Activated CD4-positive, alpha-beta T cell treated with anti-CD3 and anti-CD28 coated beads, Interleukin-2, amount 50 U/mL, for 4 hours (primary cell): ENCODE measurements around the gene CELSR2.

Experiments used
- DNase-seq, 2 experiments: peaks; one replicate each; pipeline ENCODE4 v3.0.0-alpha.2; 2020

The CELSR2 gene

DNA sequence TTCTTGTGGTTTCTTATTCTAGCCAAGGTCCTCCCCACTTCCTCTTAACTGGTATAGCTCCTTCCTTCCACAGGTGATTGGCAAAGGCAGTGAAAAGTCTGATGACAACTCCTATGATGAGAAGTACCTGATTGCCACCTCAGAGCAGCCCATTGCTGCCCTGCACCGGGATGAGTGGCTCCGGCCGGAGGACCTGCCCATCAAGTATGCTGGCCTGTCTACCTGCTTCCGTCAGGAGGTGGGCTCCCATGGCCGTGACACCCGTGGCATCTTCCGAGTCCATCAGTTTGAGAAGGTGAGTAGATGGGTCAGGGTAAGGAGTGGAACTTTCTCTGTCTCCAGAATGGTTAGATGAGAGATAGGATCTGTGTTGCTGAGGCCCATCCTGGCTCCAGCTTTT is 14.2 kb upstream of the CELSR2 start:
- no peak for DNase-seq

DNA sequence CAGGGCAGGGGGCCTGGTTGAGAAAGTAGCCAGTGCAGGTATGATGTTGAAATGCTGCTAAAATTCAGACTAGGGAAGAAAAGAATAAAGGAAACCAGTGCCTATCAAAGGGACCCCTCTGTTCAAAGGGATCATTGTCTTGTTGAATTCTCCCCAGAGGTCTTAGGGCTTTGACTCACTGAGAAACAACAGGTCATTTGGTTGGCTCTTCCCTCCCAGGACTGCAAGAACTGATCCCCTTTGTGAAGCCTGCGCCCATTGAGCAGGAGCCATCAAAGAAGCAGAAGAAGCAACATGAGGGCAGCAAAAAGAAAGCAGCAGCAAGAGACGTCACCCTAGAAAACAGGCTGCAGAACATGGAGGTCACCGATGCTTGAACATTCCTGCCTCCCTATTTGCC is 11.8 kb upstream of the CELSR2 start:
- no peak for DNase-seq

DNA sequence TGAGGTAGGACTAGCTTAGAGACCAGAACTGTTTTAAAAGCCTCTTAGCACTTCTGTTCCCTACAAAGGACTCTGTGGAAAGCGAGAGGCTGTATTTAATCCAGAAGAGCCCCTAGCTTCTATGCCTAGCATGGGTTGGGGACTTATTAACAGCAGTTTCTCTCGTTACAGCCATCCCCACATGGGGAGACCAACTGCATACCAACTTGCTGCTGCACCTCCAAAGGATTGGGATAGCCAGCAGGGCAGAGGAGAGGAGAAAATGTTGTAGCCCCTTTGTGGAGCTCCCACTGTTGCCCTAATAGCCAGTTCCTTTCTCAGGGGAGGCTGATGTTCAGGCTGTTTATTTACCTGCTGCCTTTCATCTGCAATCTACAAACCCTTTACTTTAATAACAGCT is 11.0 kb upstream of the CELSR2 start:
- no peak for DNase-seq

DNA sequence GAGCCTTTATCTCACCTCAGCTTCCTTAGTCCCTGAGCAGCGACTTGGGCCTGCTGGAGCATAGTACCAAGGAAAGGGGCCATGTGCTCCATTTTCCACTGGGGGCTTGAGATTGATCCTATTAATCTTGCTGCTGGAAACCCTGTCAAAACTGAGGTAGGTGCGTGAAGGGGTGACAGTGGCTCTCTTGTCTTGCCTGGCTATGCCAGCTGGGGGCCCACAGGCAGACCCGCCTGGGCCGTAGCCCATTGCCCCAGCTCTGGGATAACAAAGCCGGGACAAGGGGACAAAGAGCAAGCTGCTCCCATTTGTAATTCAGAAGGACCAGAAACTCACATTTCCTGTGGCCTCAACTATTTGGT is 10.3 kb upstream of the CELSR2 start:
- DNase-seq: no peak

DNA sequence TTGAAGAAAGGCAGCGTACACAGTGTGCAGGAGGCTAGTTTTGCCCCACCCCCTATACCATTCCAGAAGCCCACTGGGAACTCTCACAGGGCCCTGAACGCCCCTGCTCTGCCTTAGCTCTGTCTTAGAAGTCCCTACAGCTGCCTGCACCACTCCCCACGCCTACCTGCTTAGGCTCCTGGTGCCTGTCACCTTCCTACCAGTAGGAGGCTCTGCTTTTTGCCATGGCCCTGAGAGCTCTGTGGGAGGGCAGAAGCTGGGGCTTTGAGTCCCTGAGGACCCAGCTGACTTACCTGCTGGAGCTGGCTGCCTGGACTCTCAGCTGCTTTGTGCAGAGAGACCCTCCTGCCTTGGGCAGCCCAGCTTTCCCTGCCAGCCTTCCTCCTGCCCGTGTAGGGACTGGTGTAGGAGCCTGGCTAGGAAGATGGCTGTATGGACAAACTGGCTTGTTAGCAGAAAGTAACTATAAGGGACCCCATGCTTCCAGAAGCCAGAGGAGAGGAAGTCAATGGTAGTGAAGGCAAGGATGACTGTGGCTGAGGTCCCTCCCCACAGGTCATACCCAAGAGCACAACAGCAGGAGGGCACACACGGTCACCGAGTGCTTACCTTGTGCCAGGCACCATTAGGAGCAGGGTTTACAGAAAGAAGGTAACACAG is 9.8 kb upstream of the CELSR2 start:
- no peak for DNase-seq

DNA sequence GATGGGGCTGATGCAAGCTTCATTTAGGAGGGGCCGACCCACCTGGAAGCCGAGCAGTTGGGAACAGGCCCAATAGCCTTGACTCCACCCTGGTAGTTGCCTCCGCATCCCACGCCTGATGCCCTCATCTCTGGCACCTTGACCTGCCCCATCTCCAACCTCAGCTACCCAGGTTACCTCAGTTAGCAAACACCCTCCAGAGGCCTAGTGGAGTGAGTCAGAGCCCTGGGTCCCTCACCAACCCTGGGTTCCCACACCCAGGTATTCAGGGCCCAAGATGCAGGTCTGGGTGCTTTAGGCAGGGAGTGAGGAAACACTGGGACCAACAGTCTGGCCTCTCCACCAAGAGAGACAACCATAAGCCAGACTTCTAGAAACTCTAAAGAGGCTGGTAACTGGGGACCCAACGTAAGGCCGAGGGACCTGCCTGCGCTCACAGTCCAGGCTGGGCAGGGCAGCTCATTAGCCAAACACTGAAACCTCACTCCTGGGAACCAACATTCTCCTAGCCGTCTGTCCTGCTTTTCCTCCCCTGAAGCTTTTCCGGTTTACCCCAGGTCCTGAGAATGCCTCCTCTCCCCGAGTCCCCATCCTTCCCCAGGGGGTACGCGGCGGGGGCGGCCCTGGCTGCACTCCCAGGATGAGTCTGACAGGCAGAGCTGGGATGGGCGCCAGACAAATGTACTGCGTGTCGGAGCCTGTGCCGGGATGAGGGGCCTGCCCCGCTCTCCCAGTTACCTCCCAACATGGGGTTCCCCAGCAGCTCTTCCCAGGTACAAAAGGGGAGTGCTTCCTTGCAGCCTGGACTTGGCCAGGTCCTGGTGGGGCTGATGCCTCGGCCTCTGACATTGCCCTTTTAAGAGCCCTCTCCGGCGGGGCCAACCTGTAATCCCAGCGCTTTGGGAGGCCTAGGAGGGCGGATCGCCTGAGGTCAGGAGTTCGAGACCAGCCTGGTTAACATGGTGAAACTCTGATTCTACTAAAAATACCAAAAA is 8.9 kb upstream of the CELSR2 start:
- DNase-seq: no peak

DNA sequence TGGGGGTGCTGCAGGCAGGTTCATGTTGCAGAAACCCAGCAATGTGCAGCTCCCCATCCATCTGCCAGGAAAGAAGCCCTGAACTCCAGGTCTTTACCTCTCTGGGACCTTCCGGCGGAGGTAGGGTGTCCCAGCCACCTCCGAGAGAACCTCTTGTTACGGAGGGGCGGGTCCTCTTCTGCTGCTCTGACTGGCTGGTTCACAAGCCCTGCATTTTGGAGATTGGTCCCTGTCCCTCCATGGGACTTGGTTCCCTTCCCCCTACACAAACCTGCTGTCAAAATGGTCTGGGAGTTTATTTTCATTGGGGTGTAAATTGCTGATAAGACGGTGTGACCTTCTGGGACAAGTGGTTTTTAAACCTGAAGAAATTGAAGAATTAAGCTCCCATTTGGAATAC is 8.0 kb upstream of the CELSR2 start:
- no peak for DNase-seq

DNA sequence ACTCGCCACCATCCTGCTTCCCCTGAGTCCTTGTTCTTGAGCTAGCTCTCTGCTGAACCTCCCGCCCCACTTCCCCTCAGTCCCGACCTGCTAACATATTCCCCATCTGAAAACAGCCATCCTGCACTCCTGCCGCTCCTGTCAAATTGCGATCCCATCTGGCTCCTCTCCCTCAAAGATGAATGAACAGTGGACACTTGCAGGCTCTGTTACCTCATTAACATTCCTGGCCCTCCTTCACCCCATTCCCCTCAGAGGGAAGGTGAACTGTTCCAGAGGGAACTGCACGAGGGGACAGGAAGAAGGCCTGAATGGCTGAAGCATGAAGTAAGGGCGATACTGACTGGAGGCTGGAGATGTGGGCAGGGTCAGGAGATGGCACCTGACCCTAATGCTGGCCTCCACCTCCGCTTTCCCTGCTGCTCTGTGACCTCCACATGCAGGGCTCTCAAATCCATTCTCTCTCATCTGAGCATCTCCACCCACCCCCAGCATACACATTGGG is 7.4 kb upstream of the CELSR2 start:
- DNase-seq: no peak

DNA sequence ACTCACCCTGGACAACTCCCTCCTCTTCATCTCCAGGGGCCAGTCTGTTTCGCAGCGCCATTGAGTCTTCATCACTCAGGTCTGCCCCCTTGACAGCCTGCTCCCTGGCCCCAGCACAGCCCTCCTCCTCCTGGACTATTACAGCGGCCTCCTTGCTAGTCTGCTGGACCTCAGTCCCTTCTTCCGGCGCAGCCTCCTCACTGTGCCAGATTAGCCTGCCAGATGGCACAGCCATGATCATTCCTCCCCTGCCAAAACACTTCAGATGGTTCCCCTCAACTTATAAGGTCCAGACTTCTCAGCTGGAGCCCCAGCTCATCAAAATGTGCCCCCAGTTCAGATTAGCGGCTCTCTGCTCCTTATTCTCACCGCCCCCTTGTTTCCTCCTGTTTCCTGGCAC is 7.0 kb upstream of the CELSR2 start:
- no peak for DNase-seq

DNA sequence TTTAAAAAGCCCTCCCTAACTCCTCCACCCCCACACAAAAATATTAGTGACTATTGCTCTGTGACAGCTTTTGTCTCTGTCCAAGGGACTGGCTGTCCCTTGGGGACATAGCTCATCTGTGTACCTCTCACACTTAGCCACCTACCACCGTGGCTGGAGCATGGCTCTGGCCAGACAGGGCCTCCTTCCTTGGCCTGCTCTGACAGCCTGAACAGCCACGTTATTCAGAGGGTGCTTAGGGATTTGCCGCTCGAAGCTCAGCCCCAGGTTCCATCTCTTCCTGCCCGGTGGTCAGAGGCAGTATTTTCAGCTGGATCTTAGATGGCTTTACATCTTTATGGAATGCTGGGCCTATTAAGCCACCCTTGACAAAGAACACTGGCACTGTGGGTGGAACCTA is 6.1 kb upstream of the CELSR2 start:
- DNase-seq: no peak

DNA sequence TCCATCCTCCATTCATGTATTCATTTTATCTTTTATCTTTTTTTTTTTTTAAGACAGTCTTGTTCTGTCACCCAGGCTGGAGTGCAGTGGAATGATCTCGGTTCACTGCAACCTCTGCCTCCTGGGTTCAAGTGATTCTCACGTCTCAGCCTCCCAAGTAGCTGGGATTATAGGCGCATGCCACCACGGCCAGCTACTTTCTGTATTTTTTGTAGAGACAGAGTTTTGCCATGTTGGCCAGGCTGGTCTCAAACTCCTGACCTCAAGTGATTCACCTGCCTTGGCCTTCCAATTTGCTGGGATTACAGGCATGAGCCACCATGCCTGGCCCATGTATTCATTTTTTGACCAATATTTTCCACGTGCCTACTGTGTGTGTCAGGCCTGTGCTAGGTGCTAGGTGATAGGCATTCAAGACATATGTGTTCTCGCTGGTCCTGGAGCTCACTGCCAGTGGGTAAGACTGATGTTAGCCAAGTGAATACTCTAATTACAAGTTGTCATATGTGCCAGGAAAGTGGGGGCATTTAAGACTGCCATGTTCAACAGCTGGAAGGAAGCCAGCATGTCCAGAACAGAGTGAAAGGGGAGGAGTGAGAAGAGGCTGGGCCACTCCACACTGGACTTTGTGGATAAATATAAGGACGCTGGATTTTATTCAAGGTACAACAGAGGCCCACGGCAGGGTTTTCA is 5.3 kb upstream of the CELSR2 start:
- DNase-seq: no peak

DNA sequence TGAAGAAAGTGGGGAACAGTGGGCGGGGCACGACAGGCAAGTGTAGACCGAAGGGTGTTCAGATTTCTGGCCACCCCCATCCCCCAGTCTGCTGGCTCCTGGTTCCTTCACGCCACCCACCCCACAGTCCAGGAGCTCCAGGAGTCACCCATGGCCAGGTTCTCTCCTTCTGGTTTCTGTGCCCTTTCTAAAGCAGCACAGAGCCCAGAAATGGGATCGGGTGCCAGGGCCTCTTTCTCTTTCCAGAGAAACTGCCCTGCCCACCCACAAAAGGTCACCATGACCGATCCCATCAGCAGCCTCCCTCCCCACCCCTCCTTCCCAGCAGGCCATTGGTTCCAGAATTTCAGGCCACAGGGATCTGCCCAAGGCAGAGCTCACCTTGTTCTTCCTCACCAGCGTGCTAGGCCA is 3.2 kb upstream of the CELSR2 start:
- no peak for DNase-seq

DNA sequence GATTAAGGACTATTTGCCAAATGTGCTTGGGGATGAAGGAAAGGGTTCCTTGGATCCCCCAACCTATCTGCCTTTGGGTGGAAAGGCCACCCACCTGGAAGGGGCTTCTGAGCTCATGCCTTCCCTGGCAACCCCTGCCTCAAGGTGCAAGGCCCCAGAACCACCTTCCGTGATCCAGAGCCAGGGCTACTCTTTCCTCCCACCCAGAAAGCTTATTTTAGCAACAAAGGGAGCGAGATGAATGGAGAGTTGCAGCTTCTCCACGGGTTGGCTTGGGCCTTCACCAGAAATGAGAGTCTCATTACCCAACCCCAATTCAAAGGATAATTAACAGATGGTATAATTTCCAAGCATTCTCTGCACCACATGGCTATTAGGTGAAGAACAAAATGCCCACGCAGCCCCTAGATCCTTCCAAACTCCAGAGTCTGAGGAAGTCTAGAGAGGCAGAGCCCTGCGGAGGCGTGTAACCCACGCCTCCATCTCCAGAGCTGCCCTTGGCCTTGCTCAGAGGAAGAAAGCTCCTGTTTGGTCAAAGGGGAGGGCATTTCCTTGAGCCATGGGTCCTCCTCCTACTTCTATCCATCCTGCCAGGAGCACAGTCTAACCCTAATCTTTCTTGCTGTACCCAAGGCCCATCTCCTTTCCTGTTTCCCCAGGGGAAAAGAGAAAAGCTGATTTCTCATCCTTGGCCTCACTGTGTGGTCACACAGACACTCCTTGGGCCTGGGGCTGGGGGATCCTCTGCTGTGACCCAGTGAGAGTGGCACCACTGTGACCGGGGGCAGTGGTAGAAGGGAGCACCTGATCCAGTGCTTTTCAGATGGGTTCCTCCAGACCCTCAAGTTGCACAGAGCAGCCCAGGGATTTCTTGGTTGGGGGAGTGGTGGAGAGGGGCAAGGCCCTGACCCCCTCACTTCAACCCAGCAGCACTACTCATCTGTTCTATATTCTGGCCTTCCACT is 1.7 kb upstream of the CELSR2 start:
- no peak for DNase-seq

DNA sequence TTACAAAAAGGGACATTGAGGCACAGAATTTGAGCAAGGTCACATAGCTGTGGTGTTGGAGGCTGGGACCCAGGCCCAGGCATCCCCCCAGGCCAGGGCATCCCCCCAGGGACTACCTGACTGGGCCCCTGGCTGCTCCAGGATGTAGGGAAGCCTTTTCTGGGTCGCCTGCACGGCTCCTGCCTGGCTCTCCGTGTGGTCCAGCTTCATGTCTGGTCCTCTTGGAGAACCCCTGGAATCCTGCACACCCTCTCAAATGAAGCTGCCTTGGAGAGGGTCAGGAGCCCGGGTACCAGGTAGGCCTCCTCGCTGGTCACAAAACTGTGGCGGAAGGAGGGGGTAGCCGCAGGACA is 919 bp upstream of the CELSR2 start:
- DNase-seq: no peak

DNA sequence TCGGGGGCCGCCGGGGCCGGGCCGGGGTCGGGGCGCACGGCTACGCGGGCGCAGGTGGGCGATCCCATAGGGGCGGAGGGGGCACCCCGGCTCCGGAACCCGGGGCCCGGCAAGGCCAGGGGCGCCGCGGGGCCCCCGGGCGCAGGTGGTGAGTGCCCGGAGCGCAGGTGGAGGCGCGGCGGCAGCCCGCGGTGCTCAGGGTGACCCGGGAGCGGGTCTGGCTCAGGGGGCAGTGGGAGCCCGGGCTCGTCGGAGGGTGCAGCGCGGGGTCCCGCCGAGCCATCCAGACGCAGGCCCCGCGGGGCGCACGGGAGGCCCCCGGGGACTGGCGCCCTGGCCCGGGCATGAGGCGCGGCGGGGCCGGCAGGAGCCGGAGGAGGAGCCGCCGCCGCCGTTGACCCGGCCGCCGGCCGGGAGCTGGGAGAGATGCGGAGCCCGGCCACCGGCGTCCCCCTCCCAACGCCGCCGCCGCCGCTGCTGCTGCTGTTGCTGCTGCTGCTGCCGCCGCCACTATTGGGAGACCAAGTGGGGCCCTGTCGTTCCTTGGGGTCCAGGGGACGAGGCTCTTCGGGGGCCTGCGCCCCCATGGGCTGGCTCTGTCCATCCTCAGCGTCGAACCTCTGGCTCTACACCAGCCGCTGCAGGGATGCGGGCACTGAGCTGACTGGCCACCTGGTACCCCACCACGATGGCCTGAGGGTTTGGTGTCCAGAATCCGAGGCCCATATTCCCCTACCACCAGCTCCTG is 489 bp downstream of the CELSR2 start:
- DNase-seq: no peak

DNA sequence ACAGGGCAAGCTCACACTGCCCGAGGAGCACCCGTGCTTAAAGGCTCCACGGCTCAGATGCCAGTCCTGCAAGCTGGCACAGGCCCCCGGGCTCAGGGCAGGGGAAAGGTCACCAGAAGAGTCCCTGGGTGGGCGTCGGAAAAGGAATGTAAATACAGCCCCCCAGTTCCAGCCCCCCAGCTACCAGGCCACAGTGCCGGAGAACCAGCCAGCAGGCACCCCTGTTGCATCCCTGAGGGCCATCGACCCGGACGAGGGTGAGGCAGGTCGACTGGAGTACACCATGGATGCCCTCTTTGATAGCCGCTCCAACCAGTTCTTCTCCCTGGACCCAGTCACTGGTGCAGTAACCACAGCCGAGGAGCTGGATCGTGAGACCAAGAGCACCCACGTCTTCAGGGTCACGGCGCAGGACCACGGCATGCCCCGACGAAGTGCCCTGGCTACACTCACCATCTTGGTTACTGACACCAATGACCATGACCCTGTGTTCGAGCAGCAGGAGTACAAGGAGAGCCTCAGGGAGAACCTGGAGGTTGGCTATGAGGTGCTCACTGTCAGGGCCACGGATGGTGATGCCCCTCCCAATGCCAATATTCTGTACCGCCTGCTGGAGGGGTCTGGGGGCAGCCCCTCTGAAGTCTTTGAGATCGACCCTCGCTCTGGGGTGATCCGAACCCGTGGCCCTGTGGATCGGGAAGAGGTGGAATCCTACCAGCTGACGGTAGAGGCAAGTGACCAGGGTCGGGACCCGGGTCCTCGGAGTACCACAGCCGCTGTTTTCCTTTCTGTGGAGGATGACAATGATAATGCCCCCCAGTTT is 1.3 kb downstream of the CELSR2 start:
- DNase-seq: no peak

DNA sequence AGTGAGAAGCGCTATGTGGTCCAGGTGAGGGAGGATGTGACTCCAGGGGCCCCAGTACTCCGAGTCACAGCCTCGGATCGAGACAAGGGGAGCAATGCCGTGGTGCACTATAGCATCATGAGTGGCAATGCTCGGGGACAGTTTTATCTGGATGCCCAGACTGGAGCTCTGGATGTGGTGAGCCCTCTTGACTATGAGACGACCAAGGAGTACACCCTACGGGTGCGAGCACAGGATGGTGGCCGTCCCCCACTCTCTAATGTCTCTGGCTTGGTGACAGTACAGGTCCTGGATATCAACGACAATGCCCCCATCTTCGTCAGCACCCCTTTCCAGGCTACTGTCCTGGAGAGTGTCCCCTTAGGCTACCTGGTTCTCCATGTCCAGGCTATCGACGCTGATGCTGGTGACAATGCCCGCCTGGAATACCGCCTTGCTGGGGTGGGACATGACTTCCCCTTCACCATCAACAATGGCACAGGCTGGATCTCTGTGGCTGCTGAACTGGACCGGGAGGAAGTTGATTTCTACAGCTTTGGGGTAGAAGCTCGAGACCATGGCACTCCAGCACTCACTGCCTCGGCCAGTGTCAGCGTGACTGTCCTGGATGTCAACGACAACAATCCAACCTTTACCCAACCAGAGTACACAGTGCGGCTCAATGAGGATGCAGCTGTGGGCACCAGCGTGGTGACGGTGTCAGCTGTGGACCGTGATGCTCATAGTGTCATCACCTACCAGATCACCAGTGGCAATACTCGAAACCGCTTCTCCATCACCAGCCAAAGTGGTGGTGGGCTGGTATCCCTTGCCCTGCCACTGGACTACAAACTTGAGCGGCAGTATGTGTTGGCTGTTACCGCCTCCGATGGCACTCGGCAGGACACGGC is 2.2 kb downstream of the CELSR2 start:
- no peak for DNase-seq

DNA sequence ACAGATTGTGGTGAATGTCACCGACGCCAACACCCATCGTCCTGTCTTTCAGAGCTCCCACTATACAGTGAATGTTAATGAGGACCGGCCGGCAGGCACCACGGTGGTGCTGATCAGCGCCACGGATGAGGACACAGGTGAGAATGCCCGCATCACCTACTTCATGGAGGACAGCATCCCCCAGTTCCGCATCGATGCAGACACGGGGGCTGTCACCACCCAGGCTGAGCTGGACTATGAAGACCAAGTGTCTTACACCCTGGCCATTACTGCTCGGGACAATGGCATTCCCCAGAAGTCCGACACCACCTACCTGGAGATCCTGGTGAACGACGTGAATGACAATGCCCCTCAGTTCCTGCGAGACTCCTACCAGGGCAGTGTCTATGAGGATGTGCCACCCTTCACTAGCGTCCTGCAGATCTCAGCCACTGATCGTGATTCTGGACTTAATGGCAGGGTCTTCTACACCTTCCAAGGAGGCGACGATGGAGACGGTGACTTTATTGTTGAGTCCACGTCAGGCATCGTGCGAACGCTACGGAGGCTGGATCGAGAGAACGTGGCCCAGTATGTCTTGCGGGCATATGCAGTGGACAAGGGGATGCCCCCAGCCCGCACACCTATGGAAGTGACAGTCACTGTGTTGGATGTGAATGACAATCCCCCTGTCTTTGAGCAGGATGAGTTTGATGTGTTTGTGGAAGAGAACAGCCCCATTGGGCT is 3.0 kb downstream of the CELSR2 start:
- DNase-seq: no peak
